Measurements from ENCODE around the gene SH3GLB1.

The SH3GLB1 gene

GRCh38 chr1:86741947-86742572 is 37.7 kb downstream of the SH3GLB1 start:
- H3K9ac ChIP-seq (ENCODE audit: low read length): no peak overlapping the region
- no peaks in the 10 kb centered on the region for H3K4me1 ChIP-seq (ENCODE audit: control insufficient read depth, insufficient read depth, low read length)
- H3K9me3 ChIP-seq (ENCODE audit: control insufficient read depth, low read length): no peaks in the 10 kb centered on the region
- H3K4me3 ChIP-seq (ENCODE audit: low read length): no peak overlapping the region
- no peaks in the 10 kb centered on the region for H3K27me3 ChIP-seq (ENCODE audit: control insufficient read depth, insufficient read depth, low read length)
- H3K36me3 ChIP-seq (ENCODE audit: control insufficient read depth, insufficient read depth, low read length): no peaks in the 10 kb centered on the region

- no peaks in the 10 kb centered on the region for H3K9me3 ChIP-seq (ENCODE audit: control insufficient read depth, low read length)
- H3K4me3 ChIP-seq (ENCODE audit: low read length): no peak overlapping the region
- H3K36me3 ChIP-seq (ENCODE audit: control insufficient read depth, insufficient read depth, low read length): no peaks in the 10 kb centered on the region
- no peaks in the 10 kb centered on the region for H3K27me3 ChIP-seq (ENCODE audit: control insufficient read depth, insufficient read depth, low read length)
- no peaks in the 10 kb centered on the region for H3K4me1 ChIP-seq (ENCODE audit: control insufficient read depth, insufficient read depth, low read length)
- H3K9ac ChIP-seq (ENCODE audit: low read length): no peak overlapping the region
These were observed 42.9 kb downstream of the SH3GLB1 start for GRCh38 chr1:86747304-86747703.

- H3K27me3 ChIP-seq (ENCODE audit: control insufficient read depth, insufficient read depth, low read length): no peaks in the 10 kb centered on the region
- H3K9me3 ChIP-seq (ENCODE audit: control insufficient read depth, low read length): no peaks in the 10 kb centered on the region
- H3K36me3 ChIP-seq (ENCODE audit: control insufficient read depth, insufficient read depth, low read length): no peaks in the 10 kb centered on the region
- no peak overlapping the region for H3K4me3 ChIP-seq (ENCODE audit: low read length)
- no peaks in the 10 kb centered on the region for H3K4me1 ChIP-seq (ENCODE audit: control insufficient read depth, insufficient read depth, low read length)
- no peak overlapping the region for H3K9ac ChIP-seq (ENCODE audit: low read length)
These were observed 44.4 kb downstream of the SH3GLB1 start for GRCh38 chr1:86748622-86749373.

- Histone ChIP-seq H3K36me3 (ENCODE audit: control insufficient read depth, insufficient read depth, low read length) (no peaks in the 10 kb centered on the region), H3K4me1 (ENCODE audit: control insufficient read depth, insufficient read depth, low read length) (no peaks in the 10 kb centered on the region), H3K9ac (ENCODE audit: low read length) (no peak overlapping the region), H3K9me3 (ENCODE audit: control insufficient read depth, low read length) (no peaks in the 10 kb centered on the region), H3K4me3 (ENCODE audit: low read length) (no peak overlapping the region), H3K27me3 (ENCODE audit: control insufficient read depth, insufficient read depth, low read length) (no peaks in the 10 kb centered on the region)
These were observed 45.7 kb downstream of the SH3GLB1 start for GRCh38 chr1:86750076-86750475.

- peaks cover 1% of the 10 kb centered on the region for H3K4me1 ChIP-seq (ENCODE audit: control insufficient read depth, insufficient read depth, low read length)
- no peak overlapping the region for H3K9ac ChIP-seq (ENCODE audit: low read length)
- no peaks in the 10 kb centered on the region for H3K27me3 ChIP-seq (ENCODE audit: control insufficient read depth, insufficient read depth, low read length)
- H3K9me3 ChIP-seq (ENCODE audit: control insufficient read depth, low read length): no peaks in the 10 kb centered on the region
- no peaks in the 10 kb centered on the region for H3K36me3 ChIP-seq (ENCODE audit: control insufficient read depth, insufficient read depth, low read length)
- no peak overlapping the region for H3K4me3 ChIP-seq (ENCODE audit: low read length)
These were observed 46.2 kb downstream of the SH3GLB1 start for GRCh38 chr1:86750530-86750929.

DNA sequence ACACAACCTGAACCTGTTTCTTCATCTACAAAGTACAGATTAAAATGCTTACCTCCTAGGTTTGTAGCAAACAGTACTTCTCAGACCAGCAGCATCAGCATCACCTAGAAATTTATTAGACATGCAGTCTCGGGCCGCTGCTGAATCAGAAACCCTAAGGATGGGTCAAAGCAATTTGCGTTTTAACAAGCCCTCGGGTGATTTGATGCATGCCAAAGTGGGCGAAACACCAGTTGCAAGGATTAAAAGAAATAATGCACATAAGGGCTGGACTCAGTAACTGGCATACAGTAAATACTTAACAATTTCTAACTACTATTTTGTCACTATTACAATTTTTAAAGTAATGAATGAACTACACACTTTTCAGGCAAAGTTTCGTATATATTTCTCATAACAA is 47.5 kb downstream of the SH3GLB1 start:
- no peaks in the 10 kb centered on the region for H3K9me3 ChIP-seq (ENCODE audit: control insufficient read depth, low read length)
- H3K4me1 ChIP-seq (ENCODE audit: control insufficient read depth, insufficient read depth, low read length): peaks cover 7% of the 10 kb centered on the region
- no peaks in the 10 kb centered on the region for H3K27me3 ChIP-seq (ENCODE audit: control insufficient read depth, insufficient read depth, low read length)
- H3K4me3 ChIP-seq (ENCODE audit: low read length): no peak overlapping the region
- H3K36me3 ChIP-seq (ENCODE audit: control insufficient read depth, insufficient read depth, low read length): no peaks in the 10 kb centered on the region
- H3K9ac ChIP-seq (ENCODE audit: low read length): no peak overlapping the region

GRCh38 chr1:86753700-86754099 is 49.3 kb downstream of the SH3GLB1 start:
- no peak overlapping the region for H3K4me3 ChIP-seq (ENCODE audit: low read length)
- H3K27me3 ChIP-seq (ENCODE audit: control insufficient read depth, insufficient read depth, low read length): no peaks in the 10 kb centered on the region
- H3K36me3 ChIP-seq (ENCODE audit: control insufficient read depth, insufficient read depth, low read length): no peaks in the 10 kb centered on the region
- no peak overlapping the region for H3K9ac ChIP-seq (ENCODE audit: low read length)
- H3K9me3 ChIP-seq (ENCODE audit: control insufficient read depth, low read length): no peaks in the 10 kb centered on the region
- peaks cover 19% of the 10 kb centered on the region for H3K4me1 ChIP-seq (ENCODE audit: control insufficient read depth, insufficient read depth, low read length)

GRCh38 chr1:86754265-86754974 is 50.0 kb downstream of the SH3GLB1 start:
- H3K4me1 ChIP-seq (ENCODE audit: control insufficient read depth, insufficient read depth, low read length): peaks cover 19% of the 10 kb centered on the region
- no peaks in the 10 kb centered on the region for H3K9me3 ChIP-seq (ENCODE audit: control insufficient read depth, low read length)
- H3K4me3 ChIP-seq (ENCODE audit: low read length): no peak overlapping the region
- H3K27me3 ChIP-seq (ENCODE audit: control insufficient read depth, insufficient read depth, low read length): no peaks in the 10 kb centered on the region
- no peak overlapping the region for H3K9ac ChIP-seq (ENCODE audit: low read length)
- no peaks in the 10 kb centered on the region for H3K36me3 ChIP-seq (ENCODE audit: control insufficient read depth, insufficient read depth, low read length)

- Histone ChIP-seq H3K9ac (ENCODE audit: low read length) (no peak overlapping the region), H3K36me3 (ENCODE audit: control insufficient read depth, insufficient read depth, low read length) (no peaks in the 10 kb centered on the region), H3K9me3 (ENCODE audit: control insufficient read depth, low read length) (no peaks in the 10 kb centered on the region), H3K27me3 (ENCODE audit: control insufficient read depth, insufficient read depth, low read length) (no peaks in the 10 kb centered on the region), H3K4me1 (ENCODE audit: control insufficient read depth, insufficient read depth, low read length) (peaks cover 19% of the 10 kb centered on the region), H3K4me3 (ENCODE audit: low read length) (no peak overlapping the region)
These were observed 51.7 kb downstream of the SH3GLB1 start for GRCh38 chr1:86756062-86756406.

GRCh38 chr1:86757272-86757984 is 53.1 kb downstream of the SH3GLB1 start:
- Histone ChIP-seq H3K36me3 (ENCODE audit: control insufficient read depth, insufficient read depth, low read length) (no peaks in the 10 kb centered on the region), H3K9ac (ENCODE audit: low read length) (no peak overlapping the region), H3K27me3 (ENCODE audit: control insufficient read depth, insufficient read depth, low read length) (no peaks in the 10 kb centered on the region), H3K4me1 (ENCODE audit: control insufficient read depth, insufficient read depth, low read length) (peaks cover 19% of the 10 kb centered on the region), H3K4me3 (ENCODE audit: low read length) (no peak overlapping the region), H3K9me3 (ENCODE audit: control insufficient read depth, low read length) (no peaks in the 10 kb centered on the region)

DNA sequence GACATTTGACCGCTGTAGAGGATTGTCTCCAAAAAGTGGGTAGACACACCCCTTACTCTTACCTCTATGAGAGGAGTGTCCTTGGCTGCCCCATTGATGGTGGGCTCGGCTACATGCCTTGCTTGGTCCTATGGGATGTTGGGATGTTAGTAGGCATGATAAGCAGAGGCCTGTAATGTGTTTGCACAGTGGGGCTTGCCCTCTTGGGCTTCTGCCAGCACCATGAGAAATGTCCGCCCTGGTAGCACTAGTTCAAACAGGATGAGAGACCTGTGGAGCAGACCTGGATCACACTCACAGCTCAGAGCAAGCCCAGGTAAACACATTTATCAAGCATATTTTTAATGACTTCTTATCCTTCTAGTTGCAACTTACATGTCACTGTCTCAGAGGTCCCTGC is 54.2 kb downstream of the SH3GLB1 start:
- Histone ChIP-seq H3K27me3 (ENCODE audit: control insufficient read depth, insufficient read depth, low read length) (no peaks in the 10 kb centered on the region), H3K9me3 (ENCODE audit: control insufficient read depth, low read length) (no peaks in the 10 kb centered on the region), H3K36me3 (ENCODE audit: control insufficient read depth, insufficient read depth, low read length) (no peaks in the 10 kb centered on the region), H3K4me1 (ENCODE audit: control insufficient read depth, insufficient read depth, low read length) (peaks cover 19% of the 10 kb centered on the region), H3K4me3 (ENCODE audit: low read length) (no peak overlapping the region), H3K9ac (ENCODE audit: low read length) (no peak overlapping the region)

DNA sequence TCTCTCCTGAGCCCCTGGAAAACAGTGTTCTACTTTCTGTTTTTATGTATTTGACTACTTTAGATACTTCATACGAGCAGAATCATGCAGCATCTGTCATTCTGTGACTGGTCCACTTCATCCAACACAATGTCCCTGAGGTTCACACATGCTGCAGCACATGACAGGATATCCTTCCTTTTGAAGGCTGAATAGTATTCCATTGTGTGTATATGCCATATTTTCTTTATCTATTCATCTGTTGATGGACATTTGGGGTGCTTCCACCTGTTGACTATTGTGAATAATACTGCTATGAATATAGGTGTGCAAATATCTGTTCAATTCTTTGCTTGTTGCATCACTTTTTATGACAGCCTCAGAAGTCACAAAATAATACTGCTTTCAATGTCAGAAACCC is 55.8 kb downstream of the SH3GLB1 start:
- Histone ChIP-seq H3K36me3 (ENCODE audit: control insufficient read depth, insufficient read depth, low read length) (no peaks in the 10 kb centered on the region), H3K27me3 (ENCODE audit: control insufficient read depth, insufficient read depth, low read length) (no peaks in the 10 kb centered on the region), H3K4me3 (ENCODE audit: low read length) (no peak overlapping the region), H3K9ac (ENCODE audit: low read length) (no peak overlapping the region), H3K4me1 (ENCODE audit: control insufficient read depth, insufficient read depth, low read length) (peaks cover 19% of the 10 kb centered on the region), H3K9me3 (ENCODE audit: control insufficient read depth, low read length) (no peaks in the 10 kb centered on the region)
